GM19193 (cell line): Measurements from ENCODE around the gene CACNA1C.

ENCODE experiments used
- POLR2A ChIP-seq: IDR thresholded peaks from 4 replicates; pipeline ENCODE4 v1.6.1; 2011; ENCODE audit not compliant: insufficient read depth, insufficient read length; ENCODE audit errors: extremely low read depth

CACNA1C gene

DNA sequence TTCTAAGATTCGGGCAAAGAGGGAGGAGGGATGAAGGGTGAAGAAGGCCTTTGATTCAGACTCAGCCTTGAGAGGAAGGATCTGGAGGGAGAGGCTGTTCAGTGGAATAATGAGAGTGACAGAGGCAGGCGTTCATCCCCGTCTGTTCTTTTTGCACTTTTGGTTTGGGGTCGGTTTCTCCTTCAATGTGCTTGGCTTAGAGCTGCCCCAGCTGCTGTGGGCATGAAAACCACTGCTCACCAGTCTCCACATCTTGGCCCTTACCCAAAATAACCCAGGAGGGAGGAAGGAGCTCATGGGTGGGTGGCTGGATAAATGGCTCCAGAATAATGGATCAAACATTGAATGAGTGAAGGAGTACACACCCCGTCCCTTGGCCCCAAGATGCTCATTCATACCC lies 480.2 kb downstream of the CACNA1C start:
- TF ChIP-seq POLR2A: no peak

DNA sequence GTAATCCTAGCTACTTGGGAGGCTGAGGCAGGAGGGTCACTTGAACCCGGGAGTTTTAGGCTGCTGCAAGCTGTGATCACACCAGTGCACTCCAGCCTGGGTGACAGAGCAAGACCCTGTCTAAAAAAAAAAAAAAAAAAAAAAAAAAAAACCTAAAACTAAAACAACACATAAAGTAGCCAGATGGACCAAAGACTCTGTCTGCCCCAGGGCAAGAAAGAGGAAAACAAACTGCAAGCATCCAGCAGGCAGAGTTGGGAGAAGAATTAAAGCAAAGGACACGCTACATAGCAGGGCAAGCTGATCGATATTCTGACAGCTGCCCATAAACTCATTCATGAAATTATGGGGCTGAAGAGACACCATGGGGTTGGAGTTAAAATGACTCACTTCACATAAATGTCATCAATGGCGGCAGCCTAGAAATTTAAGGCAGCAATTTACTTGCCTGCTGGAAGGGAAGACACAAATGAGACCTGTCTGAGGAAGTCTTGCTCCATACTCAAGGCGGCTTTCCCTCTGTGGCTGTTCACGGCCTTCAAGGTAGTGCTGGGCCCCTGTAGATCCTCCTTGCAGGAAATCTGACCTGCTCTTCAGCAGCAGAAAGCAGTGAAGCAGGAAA lies 482.9 kb downstream of the CACNA1C start:
- TF ChIP-seq POLR2A: no peak

DNA sequence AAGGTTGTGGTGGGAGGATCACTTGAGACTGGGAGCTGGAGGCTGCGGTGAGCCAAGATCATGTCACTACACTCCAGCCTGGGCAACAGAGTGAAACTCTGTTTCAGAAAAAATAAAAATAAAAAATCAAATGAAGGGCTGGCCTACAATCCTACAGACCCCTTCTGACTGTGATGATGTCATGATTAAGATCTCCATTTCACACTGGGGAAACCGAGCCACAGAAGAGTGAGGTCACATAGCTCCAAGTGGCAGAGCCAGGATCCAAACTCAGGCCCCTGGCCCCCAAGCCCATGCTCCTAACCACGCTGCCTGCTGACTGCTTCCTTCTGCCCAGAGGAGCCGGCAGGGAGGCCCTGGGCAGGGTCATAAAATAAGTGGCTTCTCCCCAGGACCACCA lies 483.9 kb downstream of the CACNA1C start:
- no peak for TF ChIP-seq POLR2A

DNA sequence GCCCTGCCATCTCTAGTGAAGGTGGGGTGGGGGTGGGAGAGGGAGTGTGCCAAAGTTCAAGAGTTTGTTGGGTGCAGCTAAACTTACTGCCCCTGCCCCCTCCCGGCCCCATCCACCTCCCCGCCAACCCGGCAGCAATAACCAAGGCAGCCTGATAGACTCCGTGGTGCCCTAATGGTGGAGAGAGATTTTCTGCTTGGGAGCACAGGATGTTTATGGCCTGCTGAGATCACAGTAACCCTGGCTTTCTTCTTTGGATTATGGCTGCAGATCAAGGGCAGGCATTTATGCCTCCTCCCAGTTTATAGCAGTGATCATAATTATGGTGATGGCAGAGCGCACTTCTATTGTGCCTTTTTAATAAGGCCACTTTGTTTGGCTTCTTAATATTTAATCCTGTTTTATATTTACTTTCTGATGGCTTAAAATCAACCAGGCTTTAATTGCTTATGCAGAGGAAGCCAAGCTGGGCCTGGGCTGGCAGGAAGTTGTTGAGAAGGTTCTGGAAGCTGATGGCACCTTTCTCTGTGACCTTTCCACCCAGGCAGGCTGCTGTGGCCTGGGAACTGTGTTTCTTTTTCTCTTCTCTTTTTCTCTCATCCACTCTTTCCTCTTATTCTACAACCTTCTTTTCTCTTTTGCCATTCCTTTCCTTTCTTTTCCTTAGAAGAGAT lies 485.2 kb downstream of the CACNA1C start:
- TF ChIP-seq POLR2A: no peak

DNA sequence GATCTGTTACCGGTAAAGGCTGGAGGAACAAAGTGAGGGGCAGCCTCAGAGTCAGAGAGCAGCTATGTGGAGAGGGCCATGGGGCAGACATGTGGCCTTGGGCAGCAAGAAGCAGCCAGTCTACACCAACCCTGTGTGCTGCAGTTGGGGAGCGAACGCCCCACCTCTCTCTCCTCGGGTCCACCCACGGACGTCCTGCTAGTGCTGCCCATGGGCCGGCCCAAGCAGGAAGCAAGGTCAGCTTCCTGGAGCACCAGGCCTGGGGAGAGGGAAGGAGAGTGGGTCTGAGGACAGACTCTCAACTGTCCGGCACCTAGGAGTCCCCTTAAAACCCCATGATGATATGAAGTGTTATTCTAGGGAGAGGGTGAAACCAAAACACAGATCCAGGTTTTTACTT lies 487.2 kb downstream of the CACNA1C start:
- TF ChIP-seq POLR2A: no peak

DNA sequence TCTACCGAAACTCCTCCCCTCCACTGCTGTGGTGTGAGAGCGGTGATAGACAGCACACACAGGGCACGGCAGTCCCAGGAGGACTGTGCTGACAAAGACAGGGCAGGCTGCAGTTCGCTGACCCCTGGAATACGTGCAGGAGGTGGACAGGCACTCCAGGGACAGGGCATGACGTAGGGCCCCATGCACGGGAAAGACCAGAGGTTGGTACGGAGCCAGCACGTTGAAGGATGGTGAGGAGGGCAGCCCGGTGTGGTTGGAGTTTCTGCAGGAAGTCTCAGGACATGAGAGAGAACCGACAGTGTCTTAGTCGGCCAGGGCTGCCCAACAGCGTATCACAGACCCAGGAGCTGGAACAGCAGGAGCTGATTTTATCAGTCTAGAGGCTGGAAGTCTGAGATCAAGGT lies 487.8 kb downstream of the CACNA1C start:
- no peak for TF ChIP-seq POLR2A

DNA sequence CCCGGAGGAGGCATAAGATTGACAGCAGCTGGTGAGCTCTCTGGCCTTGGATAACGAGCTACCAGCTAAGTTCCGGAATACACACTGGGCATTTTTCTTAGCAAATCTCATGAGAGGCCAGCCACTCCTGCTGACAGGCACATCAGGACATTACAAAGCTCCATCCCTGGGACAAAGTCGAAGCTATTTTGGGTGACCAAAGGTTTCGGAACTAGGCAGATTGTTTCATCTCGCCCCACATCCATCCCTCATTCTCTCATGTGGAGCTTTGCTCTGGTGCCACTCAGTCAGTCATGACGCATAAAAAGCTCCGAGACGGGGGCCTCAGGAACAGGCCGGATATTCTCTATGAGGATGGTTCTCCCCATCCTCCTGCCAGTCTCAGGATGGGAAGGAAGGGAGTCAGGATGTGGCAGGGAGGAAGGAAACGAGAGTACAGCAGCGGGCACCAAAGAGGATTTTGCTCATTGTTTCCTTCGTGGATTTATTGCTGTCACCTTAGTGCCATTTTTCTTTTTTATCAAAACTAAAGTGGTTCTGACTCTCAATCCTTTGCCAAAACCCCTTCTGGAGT lies 488.9 kb downstream of the CACNA1C start:
- no peak for TF ChIP-seq POLR2A

DNA sequence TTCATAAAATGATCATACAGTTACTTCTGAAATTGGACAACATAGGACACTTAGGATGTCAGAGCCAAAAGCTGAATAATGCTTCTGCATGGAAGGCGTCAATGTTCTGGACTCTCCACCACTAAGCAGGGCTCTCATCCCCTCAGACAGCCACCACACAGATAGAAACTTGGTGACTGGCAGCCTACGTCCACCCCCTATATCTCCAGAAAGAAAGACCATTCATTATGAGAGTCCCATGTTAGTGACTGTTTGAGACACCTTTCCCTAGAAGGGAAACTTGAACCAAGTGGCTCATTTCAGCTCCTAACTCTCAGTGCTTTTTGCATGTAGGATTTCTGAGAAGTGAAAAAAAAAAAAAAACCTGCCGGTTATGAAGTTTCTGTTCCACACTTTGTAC lies 491.0 kb downstream of the CACNA1C start:
- no peak for TF ChIP-seq POLR2A

DNA sequence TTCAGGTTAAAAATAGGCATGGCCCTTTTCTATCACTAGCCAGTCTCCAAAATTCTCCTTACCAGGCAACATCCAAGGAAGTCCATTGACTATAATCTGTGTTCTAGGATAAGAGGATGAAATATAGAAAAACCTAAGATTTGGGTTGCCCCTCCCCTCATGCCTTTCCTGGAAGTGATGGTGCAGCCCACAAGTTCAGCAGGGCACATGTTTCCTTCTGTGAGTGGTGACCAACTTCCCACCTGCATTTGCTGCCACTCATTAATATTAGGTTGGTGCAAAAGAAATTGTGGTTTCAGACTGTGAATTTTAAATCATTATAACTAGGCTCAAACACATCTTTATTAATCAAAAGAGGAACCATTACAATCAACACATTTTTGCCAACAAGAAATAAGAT lies 491.4 kb downstream of the CACNA1C start:
- no peak for TF ChIP-seq POLR2A

DNA sequence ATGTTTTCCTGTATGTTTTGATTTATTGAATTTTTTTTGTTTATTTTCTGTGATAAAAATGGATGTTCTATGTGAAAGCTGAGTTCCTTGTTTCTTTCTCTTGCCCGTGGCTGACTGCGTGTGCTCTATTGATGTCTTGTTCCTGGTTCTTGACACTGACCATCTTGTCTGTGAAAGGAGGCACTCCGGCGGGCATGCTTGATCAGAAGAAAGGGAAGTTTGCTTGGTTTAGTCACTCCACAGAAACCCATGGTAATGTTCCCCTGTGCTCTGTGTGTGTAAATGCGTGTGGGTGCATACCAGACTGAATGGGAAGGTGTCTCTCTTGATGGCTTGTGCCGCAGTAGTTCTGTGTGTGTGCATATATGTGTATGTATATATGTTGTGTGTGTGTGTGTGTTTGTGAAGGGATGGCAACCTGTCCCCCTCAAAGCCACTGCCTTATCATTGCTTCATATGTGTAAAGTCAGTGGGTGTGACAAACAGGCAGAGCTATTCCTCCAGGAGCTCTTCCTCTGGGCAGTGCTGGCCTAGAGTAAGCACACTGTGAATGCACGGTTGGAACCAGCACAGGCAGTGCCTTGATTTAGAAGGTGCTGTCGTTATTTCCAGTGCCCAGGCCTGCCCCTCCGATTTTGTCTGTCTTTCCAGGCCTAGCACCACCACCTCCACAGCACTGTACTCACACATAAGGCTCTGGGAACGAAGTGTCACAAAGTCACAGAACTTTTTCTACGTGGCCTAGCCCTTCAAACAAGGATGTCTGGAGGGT lies 494.7 kb downstream of the CACNA1C start:
- TF ChIP-seq POLR2A: no peak

DNA sequence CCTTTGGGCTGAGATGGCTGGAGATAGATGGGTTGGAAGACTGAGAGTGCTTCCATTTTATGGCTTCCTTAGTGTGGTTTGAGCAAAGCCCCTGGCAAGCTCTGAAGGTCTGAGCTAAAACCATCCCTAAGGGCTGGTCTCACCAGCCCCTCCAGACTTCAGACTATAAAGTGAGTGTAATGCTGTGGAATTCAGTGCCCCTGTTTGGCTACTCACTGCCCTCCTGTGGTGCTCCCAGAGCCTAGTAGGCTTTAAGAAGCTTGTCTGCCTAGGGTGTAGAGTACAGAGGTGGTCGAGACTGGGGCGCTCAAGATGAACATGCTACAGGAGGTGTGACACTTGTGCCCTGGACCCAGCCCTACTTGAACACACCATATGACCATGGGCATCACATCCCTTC lies 495.3 kb downstream of the CACNA1C start:
- no peak for TF ChIP-seq POLR2A

DNA sequence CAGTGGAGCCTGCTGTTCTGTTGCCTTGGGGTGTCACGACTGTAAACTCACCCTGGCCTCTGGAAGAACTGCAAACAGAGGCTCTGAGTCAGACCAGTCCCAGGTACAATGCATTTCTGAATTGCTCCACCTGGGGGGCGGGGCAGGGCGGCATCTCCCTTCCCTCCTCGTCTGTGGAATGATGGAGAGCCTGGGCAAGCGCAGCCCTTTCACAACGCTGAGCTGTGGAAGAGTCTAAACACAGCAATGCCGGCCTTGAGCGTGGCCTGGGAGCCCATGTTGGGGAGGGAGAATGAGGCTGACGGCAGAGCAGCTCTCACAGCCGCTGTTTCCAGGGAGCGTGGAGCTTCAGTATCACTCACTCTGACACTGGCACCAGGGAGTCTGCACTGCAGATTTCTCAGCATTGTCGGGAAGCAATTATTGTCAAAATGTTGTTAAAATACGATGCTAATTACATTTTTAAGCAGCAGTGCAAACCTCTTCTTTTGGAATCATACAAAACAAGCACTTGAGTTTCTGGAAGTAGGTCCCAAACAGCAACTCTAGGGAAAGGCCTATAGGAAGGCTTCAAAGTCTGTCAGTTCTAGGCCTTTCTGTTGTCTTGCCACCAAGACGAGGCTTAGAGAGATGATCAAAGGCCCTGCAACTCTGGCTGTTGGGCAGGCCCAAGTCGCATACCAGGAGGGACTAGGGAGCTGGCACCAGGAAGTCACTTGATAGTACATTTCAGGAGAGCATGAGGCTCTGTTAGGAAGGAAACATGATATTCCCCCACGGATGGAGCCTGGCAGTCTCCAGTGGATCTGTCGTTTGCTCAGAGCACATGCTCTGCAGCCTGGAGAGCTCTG lies 498.0 kb downstream of the CACNA1C start:
- TF ChIP-seq POLR2A: no peak

DNA sequence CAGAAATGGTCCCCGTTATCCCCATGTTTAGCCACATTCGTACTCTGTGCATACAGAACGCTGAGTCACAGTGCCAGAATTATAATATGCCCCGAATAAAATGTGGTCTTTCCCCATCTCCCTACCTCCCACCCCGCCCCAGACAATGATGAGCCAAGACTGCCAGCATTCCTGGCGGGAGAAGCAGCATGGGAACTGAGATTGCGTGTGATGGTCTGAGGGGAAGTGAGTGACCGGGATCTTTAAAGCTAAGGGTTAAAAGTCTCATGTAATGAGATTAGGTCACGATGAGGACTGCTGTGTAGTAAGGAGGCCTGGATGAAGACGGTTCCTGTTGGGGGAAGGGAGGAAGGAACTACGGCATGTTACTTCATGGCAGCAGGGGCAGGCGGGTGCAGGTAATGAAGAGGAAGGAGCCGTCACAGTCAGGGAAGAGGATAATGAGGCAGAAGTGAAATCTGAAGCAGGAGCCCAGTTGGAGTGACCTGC lies 498.7 kb downstream of the CACNA1C start:
- no peak for TF ChIP-seq POLR2A

DNA sequence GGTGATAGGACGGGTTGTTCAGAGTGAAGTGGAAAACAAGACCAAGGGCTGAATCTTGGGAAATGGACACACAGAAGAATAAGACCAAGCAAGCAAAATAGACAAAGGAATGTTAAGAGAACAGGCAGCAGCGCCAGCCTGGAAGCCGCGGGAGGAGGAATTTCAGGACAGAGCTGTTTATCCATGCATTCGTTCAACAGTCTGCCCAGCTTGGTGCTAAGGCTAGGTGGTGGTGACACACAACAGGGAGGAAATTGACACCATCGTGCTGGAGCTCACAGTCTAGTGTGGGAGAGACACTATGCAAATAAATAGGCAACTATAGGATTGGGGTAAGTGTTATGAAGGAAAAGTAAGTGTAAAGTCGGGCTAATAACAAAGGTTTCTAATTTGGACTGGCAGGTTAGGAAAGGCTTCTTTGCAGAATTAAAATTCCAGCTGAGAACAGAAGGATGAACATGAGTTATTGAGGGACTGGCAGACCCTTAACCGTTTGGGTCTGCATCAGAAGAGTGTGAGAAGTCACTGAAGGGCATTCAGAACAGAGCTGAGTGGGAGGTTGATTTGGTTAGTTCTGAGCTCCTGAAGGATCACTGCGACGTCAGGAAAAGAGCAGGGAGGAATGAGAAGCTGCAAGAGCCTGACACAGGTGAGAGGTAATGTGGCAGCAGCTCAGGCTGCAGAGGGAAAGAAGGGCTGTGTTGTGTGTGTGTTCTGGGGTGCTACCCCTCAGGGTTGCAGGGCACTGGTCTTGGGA lies 499.4 kb downstream of the CACNA1C start:
- no peak for TF ChIP-seq POLR2A
